ENCODE data around the gene MYH14.
A peak's percentile ranks its signal among the peaks of the same experiment; 100 is the strongest.
"Not testable (repeated sequence)": the region's sequence is repeated elsewhere in the genome, so short reads cannot be mapped to it uniquely, and the experiment has no call there.

The MYH14 gene

GRCh38 chr19:50337031-50337430 lies 133.6 kb downstream of the MYH14 start:
- DNase-seq = not testable (repeated sequence)

GRCh38 chr19:50340331-50340730 lies 136.9 kb downstream of the MYH14 start:
- DNase-seq = no peak

GRCh38 chr19:50341091-50341564 lies 137.7 kb downstream of the MYH14 start:
- DNase-seq = no peak

GRCh38 chr19:50344661-50345318 lies 141.4 kb downstream of the MYH14 start:
- no peak for DNase-seq

GRCh38 chr19:50347089-50347581 lies 143.7 kb downstream of the MYH14 start:
- not testable (repeated sequence) for DNase-seq

GRCh38 chr19:50349277-50350057 lies 146.0 kb downstream of the MYH14 start:
- no peak for DNase-seq

- DNase-seq = no peak
Observed at GRCh38 chr19:50352242-50352641, 148.8 kb downstream of the MYH14 start.

GRCh38 chr19:50353487-50353880 lies 150.1 kb downstream of the MYH14 start:
- not testable (repeated sequence) for DNase-seq

- DNase-seq = no peak
Observed at GRCh38 chr19:50356691-50357177, 153.3 kb downstream of the MYH14 start.

GRCh38 chr19:50357178-50358100 lies 154.0 kb downstream of the MYH14 start:
- peak; percentile 92 for DNase-seq

- peak; percentile 83 for DNase-seq
Observed at GRCh38 chr19:50358483-50359327, 155.3 kb downstream of the MYH14 start.

GRCh38 chr19:50359328-50359818 lies 156.0 kb downstream of the MYH14 start:
- DNase-seq = no peak
